Measurements from ENCODE around the gene OR7G1. TPM values are rescaled to one million over a fixed set of nuclear protein-coding genes. Genes with fewer than 3 reads are reported as not detected.

OR7G1 gene
- total and polyA plus RNA-seq, 2 donors (not counting 1 experiment from before 2014, with no cell fraction given) = not detected

DNA sequence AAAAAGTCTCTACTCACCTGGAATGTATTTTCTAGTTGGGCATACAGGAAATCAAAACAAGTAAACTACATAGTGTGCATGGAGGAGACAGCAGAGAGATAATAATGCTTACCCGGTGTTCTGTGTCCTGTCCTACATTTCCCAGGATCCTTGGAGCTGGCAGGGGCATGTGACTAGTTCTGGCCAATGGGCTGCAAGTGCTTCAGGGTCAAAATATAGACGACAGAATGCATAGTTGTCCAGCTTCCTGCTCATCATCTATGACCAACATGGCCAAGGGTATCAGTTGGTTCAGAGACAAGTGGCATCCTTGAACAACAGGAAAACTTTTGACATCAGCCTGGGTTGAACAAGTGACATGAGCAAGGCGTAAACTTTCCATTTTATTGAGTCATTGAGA is 33.1 kb upstream of the OR7G1 start:
- H3K36me3 ChIP-seq (ENCODE audit: control insufficient read depth, insufficient read depth, low read length) = peaks cover 2% of the 10 kb centered on the region
- no peak overlapping the region for H3K4me2 ChIP-seq (ENCODE audit: extremely low read depth, insufficient read depth, low read length)
- TF ChIP-seq EZH2 (IDR thresholded peaks at IDR 0.05; ENCODE audit: low read length, missing control alignments) = no peak
- H4K20me1 ChIP-seq (ENCODE audit: control insufficient read depth, extremely low read depth, insufficient read depth, low read length) = no peaks in the 10 kb centered on the region
- peaks cover 77% of the 10 kb centered on the region for H3K79me2 ChIP-seq (ENCODE audit: control insufficient read depth, insufficient read depth, low read length)
- H3K27me3 ChIP-seq (ENCODE audit: control insufficient read depth, insufficient read depth, low read length) = no peaks in the 10 kb centered on the region
- no peak overlapping the region for H3K9ac ChIP-seq (ENCODE audit: insufficient read depth, low read length)
- H2AFZ ChIP-seq (ENCODE audit: low read length) = no peak overlapping the region
- H3K27ac ChIP-seq (ENCODE audit: insufficient read depth, low read length) = no peak overlapping the region
- no peaks in the 10 kb centered on the region for H3K4me1 ChIP-seq (ENCODE audit: control insufficient read depth, extremely low read depth, insufficient read depth, low read length)
- no peaks in the 10 kb centered on the region for H3K9me3 ChIP-seq (ENCODE audit: control insufficient read depth, insufficient read depth, low read depth, low read length)
- DNase-seq (ENCODE audit: low read depth in 2 of 2) = no peak
- no peak overlapping the region for H3K4me3 ChIP-seq (replicated peaks in 1 of 4; ENCODE audit: control extremely low read depth in 1 of 4, insufficient read depth in 1 of 4, low read depth in 3 of 4, low read length in 4 of 4)

DNA sequence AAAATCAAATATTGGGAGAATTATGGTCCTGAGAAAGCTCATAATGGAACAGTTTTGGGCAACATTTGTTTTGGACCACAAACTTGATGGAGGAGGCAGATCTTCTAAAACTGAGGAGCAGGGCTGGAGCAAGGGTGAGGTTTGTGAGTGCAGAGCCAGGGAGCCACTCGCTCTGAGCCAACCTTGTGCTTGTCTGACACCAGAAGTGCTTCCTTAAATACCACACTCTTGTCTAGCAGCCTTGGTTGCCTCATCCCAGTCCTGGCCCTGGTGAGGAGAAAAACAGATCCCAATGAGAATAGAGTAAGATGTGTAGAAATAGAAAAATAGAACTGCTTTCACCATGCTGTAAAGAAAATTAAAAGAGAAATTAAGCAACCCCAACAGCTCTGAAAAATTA is 31.3 kb upstream of the OR7G1 start:
- Histone ChIP-seq H3K36me3 (ENCODE audit: control insufficient read depth, insufficient read depth, low read length) (peaks cover 2% of the 10 kb centered on the region), H3K4me3 (replicated peaks in 1 of 4; ENCODE audit: control extremely low read depth in 1 of 4, insufficient read depth in 1 of 4, low read depth in 3 of 4, low read length in 4 of 4) (no peak overlapping the region), H3K27me3 (ENCODE audit: control insufficient read depth, insufficient read depth, low read length) (no peaks in the 10 kb centered on the region), H4K20me1 (ENCODE audit: control insufficient read depth, extremely low read depth, insufficient read depth, low read length) (no peaks in the 10 kb centered on the region), H3K9me3 (ENCODE audit: control insufficient read depth, insufficient read depth, low read depth, low read length) (no peaks in the 10 kb centered on the region), H3K9ac (ENCODE audit: insufficient read depth, low read length) (no peak overlapping the region), H3K79me2 (ENCODE audit: control insufficient read depth, insufficient read depth, low read length) (peaks cover 81% of the 10 kb centered on the region), H3K4me1 (ENCODE audit: control insufficient read depth, extremely low read depth, insufficient read depth, low read length) (no peaks in the 10 kb centered on the region), H3K27ac (ENCODE audit: insufficient read depth, low read length) (no peak overlapping the region), H3K4me2 (ENCODE audit: extremely low read depth, insufficient read depth, low read length) (no peak overlapping the region), H2AFZ (ENCODE audit: low read length) (no peak overlapping the region)
- DNase-seq (ENCODE audit: low read depth in 2 of 2) = no peak
- TF ChIP-seq EZH2 (IDR thresholded peaks at IDR 0.05; ENCODE audit: low read length, missing control alignments) = no peak
- TF ChIP-seq, protein P1, sequence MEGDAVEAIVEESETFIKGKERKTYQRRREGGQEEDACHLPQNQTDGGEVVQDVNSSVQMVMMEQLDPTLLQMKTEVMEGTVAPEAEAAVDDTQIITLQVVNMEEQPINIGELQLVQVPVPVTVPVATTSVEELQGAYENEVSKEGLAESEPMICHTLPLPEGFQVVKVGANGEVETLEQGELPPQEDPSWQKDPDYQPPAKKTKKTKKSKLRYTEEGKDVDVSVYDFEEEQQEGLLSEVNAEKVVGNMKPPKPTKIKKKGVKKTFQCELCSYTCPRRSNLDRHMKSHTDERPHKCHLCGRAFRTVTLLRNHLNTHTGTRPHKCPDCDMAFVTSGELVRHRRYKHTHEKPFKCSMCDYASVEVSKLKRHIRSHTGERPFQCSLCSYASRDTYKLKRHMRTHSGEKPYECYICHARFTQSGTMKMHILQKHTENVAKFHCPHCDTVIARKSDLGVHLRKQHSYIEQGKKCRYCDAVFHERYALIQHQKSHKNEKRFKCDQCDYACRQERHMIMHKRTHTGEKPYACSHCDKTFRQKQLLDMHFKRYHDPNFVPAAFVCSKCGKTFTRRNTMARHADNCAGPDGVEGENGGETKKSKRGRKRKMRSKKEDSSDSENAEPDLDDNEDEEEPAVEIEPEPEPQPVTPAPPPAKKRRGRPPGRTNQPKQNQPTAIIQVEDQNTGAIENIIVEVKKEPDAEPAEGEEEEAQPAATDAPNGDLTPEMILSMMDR (conservative IDR thresholded peaks at IDR 0.05 in 1 of 2, IDR thresholded peaks at IDR 0.05 in 1 of 2; ENCODE audit: low read depth in 1 of 2, low read length in 2 of 2) = no peak

DNA sequence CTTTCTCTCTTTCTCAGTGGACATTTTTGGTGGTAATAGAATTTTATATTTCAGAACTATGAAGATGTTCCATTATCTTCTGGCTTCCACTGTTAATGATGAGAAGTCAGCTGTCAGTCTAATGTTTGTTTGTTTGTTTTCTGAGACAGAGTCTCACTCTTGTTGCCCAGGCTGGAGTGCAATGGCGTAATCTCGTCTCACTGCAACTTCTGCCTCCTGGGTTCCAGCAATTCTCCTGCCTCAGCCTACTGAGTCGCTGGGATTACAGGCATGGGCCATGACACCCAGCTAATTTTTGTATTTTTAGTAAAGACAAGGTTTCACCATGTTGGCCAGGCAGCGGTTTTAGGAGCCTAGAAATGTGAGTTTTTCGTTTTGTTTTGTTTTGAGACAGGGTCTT is 29.4 kb upstream of the OR7G1 start:
- H3K36me3 ChIP-seq (ENCODE audit: control insufficient read depth, insufficient read depth, low read length) = peaks cover 2% of the 10 kb centered on the region
- H4K20me1 ChIP-seq (ENCODE audit: control insufficient read depth, extremely low read depth, insufficient read depth, low read length) = no peaks in the 10 kb centered on the region
- no peaks in the 10 kb centered on the region for H3K4me1 ChIP-seq (ENCODE audit: control insufficient read depth, extremely low read depth, insufficient read depth, low read length)
- H2AFZ ChIP-seq (ENCODE audit: low read length) = no peak overlapping the region
- no peak overlapping the region for H3K4me3 ChIP-seq (replicated peaks in 1 of 4; ENCODE audit: control extremely low read depth in 1 of 4, insufficient read depth in 1 of 4, low read depth in 3 of 4, low read length in 4 of 4)
- H3K9me3 ChIP-seq (ENCODE audit: control insufficient read depth, insufficient read depth, low read depth, low read length) = no peaks in the 10 kb centered on the region
- H3K9ac ChIP-seq (ENCODE audit: insufficient read depth, low read length) = no peak overlapping the region
- no peaks in the 10 kb centered on the region for H3K27me3 ChIP-seq (ENCODE audit: control insufficient read depth, insufficient read depth, low read length)
- H3K4me2 ChIP-seq (ENCODE audit: extremely low read depth, insufficient read depth, low read length) = no peak overlapping the region
- TF ChIP-seq, protein P1 (conservative IDR thresholded peaks at IDR 0.05 in 1 of 2, IDR thresholded peaks at IDR 0.05 in 1 of 2; ENCODE audit: low read depth in 1 of 2, low read length in 2 of 2) = no peak
- no peak for TF ChIP-seq EZH2 (IDR thresholded peaks at IDR 0.05; ENCODE audit: low read length, missing control alignments)
- peaks cover 82% of the 10 kb centered on the region for H3K79me2 ChIP-seq (ENCODE audit: control insufficient read depth, insufficient read depth, low read length)
- no peak overlapping the region for H3K27ac ChIP-seq (ENCODE audit: insufficient read depth, low read length)
- peak in 1 of 2 donors; percentile 11 for DNase-seq (ENCODE audit: low read depth in 2 of 2)

Measured in fibroblast of lung (primary cell).